ENCODE measurements around the gene LRP5.

DNA sequence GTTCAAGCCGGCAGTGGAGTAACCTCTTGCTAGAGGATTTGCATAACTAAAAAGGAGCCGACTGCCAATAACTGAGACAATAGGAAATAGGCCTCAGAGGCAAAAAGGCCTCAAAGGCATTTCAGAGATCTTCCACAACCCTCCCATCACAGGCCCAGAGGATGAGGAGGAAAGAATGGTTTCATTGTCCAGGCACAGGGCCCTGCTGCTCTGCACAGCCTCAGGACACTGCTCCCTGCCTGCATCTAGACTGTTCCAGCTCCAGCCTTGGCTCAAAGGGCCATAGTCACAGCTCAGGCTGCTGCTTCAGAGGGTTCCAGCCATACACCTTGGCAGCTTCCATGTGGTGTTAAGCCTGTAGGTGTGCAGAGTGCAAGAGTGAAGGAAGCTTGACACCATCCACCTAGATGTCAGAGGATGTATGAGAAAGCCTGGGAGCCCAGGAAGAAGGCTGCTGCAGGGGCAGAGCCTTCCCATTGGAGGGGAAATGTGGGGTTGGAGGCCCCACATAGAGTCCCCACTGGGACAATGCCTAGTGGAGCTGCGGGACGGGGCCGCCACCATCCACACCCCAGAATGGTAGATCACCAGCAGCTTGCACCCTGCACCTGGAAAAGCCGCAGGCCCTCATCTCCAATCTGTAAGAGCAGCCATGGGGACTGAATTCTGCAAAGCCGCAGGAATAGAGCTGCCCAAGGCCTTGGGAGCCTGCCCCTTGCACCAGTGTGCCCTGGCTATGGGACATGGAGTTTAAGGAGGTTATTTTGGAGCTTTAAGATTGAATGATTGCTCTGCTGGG, 8.2 kb upstream of the LRP5 start:
- no peak for TF ChIP-seq CTCF (IDR thresholded peaks at IDR 0.05; ENCODE audit: insufficient read depth, low read length, poor library complexity, severe bottlenecking)
- TF ChIP-seq EZH2phosphoT487 (conservative IDR thresholded peaks at IDR 0.05; ENCODE audit: low read length): no peak
